ENCODE measurements around the gene SLC35A2.

SLC35A2 gene

DNA sequence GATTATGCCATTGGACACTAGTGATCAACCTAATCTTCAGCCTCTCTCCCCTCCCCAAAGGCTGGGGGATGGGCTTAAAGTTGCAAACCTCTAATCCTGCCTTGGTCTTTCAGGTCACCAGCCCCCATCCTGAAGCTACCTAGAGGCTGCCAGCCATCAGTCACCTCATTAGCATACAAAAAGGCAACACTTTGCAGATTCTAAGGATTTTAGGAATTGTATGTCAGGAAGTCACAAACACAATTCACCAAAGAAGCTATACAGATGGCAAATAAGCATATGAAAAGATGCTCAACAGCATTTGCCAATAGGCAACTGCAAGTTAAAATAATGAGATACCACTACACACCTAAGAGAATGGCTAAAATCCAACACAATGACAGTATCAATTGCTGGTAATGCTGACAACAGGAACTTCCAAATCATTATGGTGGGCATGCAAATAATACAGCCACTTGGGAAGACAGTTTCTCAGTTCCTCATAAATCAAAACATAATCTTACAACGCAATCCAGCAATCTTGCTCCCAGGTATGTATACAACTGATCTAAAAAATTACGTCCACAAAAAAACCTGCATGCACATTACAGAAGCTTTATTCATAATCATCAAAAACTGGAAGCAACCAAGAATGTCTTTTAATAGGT is 16.4 kb upstream of the SLC35A2 start:
- DNase-seq (ENCODE audit: low read depth) = no peak

DNA sequence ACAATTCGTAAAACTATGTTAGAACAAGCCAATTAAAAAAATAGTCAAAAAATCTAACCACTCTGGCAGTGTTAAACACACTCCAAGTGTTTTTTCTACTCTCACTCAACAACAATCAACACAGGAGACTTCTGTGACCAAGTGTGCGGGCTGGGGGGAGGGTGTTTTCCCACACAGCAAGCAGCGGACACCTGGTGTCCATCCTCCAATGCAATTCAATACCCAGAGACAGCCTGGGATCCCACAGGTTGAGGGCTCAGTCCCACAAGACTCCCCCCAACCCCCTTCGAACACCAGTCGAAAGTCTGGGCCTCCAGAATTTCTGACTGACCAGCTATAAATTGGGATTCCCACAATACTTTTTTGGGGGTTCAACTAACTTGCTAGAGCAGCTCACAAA is 15.7 kb upstream of the SLC35A2 start:
- DNase-seq (ENCODE audit: low read depth) = no peak

DNA sequence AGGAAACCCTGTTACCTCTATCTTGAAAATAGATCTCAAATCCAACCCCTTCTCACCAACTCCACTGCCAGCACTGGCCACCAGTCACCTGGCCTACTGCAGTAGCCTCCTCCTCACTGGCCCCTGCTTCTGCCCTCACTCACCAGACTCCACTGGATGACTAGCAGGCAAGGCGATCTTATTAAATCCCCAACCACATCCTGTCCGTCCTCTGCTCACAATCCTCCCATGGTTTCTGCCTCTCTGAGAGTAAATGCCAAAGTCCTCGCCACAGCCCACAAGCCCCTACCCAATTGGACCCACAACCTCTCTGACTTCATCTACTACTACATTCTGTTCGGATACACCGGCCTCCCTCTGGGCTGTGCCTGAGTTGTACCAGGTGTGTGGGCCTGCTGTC is 12.8 kb upstream of the SLC35A2 start:
- no peak for DNase-seq (ENCODE audit: low read depth)

DNA sequence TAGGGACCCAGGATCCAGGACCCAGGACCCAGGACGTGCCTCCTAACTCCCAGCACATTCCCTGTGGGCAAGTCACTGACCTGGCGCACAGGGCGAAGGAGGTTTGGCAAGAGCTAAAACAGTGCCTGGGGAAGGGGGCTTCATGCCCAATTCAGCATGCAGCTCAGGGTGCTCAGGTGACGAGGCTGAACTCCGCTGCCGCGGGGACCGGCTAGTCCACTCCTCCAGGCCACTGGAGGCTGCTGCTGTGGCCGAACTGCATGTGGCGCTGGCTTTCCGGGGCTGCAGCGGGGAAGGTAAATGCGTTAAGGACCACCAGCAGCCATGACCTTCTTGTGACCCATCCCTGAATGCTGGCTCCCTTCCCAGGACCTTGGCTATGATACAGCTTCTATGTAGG is 12.3 kb upstream of the SLC35A2 start:
- DNase-seq (ENCODE audit: low read depth) = no peak

DNA sequence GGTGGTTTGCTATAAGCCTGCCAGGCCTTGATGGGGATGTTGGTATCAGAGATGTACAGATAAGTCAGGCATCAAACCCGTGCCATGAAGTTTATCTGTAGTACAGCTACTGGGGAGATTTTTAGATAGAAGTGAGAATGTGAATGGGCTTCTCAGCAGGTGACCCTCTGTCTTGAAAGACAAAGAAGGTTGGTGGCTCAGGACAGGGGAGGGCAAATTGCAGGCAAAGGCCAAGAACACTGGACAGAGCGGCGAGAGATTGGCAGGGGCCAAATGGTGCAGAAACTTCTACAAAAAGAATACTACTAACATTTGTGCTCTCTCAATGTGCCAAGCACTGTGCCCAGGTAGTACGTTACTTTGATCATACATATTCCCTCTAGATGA is 9.3 kb upstream of the SLC35A2 start:
- no peak for DNase-seq (ENCODE audit: low read depth)

DNA sequence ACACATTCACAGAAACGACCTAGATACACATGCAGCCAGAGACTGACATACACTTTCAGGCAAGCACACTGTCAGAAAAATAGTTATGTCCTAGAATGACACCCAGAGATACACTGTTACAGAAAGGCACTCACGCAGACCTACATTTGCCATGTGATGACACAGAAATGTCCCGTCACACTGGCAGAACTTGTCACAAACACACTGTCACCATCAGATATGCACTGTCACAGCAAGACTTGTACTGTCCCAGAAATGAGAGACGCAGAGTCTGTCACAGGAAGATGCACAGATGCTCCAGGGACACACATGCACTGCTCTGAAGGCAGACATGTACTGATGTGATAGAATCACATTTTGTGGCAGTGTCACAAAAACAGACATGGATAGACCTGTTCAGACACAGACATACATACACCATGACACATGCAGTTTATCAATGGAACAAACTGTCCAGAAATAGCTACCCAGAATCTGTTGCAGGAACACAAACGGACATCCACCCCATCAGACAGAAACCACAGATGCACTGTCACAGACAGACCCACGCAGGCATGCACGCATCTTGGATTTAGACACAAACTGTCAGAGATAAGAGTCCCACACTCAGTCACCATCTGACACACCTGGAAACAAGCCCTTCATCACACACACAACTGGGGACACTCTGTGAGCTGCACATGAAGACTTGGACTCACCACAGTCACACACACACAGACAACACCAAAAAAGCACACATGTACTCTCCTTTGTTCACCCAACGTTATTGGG is 8.7 kb upstream of the SLC35A2 start:
- DNase-seq (ENCODE audit: low read depth) = no peak

DNA sequence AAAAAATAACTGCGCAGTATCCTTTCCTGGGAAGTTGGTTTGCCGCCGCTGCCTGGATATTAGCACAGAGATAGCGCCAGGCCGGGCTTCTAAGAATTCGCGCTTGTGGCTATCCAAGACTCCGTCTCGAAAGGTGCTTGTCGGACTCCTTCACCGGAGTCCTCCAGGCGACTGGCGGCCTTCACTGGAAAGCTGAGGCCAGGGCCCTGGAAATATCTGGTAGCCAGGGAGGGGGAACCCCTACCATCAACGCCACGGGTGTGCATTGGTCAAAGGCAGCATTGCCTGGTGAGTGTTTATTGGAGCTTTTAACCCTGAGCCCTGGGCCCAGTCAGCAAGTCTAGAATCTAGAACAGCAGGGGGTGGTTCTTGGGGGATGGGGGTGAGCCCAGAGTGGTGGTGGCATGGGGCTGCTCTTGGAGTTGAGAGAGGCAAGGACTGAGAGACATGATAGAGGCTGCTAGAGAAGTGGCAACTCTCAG is 8.0 kb upstream of the SLC35A2 start:
- no peak for DNase-seq (ENCODE audit: low read depth)

DNA sequence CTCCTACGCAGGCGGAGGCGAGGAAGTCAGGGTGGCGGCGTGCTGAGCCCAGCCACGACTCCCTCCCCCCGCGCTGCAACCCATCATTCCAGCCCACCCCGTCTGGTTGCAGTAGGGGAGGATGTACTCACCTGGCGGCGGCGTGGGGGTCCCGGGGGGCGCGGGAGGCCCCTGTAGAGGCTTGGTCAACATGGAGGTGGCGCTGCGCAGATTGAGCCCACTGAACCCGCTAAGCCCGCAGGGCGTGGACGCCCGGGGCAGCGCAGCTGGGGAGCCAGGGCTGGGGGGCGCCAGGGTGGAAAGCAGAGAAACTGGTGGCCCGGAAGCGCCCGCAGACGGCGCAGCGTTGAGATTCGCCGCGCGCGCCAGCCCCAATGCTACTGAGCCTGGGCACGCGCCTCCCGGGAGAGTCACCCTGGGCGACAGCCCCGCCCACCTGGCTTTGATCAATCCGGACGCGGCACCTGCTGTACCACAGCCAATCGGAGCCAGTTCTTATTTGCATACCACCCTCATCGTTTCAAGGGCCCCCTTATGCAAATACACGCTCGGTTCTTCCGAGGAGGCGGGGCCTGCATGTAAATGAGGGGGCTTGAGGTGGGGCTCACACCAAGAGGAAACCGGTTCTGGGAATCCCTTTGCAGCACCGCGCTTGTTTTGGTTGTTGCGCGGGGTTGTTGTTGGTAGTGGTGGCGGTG is 7.3 kb upstream of the SLC35A2 start, which contains the start of gene PIM2:
TSS of gene PIM2 (minus strand) at position 382 of the 698 bp plus-strand sequence. CDS start at position 192, 190 bp downstream.
- peak; percentile 83 for DNase-seq (ENCODE audit: low read depth)

DNA sequence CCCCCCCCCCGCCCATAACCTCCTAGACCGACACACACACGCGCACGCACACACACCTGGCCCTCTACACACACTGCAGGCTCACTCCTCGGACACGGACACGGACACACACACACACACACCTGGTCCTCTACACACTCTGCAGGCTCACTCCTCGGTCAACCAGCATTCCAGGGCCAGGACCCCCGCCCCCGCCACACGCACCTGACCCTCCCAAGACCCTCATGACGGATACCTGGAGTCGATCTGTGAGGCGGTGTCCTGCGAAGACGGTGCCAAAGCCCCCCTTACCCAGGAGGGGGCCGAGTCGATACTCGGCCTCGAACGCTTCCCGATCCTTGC is 6.8 kb upstream of the SLC35A2 start:
- no peak for DNase-seq (ENCODE audit: low read depth)

DNA sequence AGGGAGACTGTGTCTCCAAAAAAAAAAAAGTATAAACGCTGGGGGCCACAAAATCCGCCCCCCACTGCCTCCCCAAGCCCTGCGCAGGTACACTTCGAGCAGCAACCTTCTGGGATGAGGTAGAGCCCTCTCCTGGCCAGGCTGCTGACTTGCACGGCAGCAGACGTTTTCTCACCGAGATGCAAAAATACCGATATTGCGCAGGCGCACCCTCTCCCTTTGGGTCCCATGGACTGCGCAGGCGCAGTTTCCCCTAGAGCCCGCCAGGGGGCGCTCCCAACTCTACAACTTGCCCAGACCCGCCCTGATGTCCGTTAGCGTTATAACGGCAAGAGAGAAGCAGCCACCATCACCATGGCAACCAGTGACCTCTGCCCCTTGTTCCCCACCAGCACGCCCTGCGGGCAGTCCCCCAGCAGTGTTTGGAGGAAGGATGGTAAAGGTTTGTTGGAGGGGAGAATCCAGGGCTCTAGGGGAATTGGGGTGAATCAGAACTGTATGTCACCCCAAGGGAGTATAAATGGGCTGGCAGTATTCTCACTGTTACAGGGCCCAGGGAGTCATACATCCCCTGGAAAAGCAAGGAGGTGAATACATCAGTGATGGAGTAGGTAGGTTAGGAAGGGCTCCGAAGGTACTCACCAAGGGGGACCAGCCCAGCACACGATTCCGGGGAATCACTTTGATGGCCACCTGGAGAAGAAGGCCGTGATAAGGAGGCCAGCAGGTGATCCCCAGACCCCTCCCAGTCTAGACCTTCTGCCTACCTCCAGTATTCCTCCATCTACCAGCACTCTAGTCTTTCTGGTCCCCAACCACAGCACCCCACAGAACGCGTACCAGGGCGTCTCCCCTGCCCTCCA is 5.9 kb upstream of the SLC35A2 start:
- DNase-seq (ENCODE audit: low read depth) = peak; percentile 78

DNA sequence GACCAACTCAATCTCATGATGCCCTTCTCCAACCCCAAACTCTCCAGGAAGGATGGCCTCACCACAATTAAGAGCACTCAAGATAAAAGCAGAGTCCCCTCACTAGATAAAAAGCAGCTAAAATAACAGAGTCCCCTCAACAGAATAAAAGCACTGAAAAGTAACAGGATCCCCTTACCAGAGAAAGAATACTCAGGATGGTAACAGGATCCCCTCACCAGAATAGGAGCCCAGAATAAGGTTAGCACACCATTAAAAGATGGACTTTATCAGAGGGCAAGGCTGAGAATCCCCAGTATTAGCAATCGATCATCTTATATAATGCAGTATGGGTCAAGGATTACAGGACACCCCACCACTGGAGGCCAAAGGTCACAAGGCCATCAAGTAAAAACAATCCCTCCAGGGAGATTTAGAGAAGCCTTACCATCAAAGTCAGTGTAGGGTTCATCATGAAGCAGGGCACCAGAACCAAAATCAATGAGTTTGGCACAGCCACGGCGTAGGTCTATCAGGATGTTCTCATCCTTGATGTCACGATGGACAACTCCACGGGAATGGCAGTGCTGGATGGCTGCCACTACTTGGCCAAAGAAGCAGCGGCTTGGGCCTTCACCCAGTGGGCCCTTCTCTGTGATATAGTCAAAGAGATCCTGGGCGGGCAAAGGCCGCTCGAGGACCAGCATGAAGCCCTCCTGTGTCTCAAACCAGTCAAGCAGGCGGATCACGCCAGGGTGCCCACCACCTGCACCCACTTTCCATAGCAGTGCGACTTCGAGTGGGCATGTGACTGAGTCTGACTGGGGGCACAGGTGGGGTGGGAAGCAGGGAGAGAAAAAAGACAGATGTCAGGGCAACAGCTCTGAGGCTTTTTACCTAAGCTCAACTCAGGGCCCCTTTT is 3.4 kb upstream of the SLC35A2 start:
- no peak for DNase-seq (ENCODE audit: low read depth)

DNA sequence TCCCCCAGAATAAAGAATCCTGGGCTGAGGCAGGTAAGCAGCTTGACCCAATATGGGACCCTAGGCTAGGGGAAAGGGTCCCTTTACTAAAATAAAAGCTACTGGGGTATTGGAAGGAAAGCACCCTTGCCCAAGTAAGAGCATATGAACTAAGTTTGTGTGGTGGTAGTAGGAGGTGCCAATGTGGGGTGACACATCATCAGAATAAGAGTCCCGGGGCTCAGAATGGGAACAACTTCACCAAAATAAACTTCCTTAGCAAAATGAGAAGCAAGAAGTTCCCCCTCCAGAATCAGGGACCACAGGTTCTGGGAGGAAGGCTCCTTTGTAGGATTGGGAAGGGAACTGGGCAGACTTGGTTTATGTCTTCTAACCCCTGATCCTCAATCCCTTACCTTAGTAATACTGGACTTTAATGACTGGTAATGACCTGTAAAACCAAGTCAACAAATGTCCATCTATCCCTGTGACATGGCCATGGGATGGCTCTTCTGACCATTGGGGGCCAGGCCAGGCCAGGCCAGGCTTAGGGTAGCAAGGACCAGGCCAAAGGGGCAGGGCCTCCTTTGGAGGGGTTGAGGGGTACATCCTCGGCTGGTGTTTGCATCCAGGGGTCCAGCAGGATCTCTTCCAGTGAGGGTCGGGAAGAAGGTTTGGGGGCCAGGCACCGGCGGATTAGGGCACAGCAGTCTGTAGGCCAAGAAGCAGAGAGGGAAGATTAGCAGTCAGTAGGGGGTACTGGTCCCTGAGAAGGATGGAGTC is 2.3 kb upstream of the SLC35A2 start:
- no peak for DNase-seq (ENCODE audit: low read depth)

DNA sequence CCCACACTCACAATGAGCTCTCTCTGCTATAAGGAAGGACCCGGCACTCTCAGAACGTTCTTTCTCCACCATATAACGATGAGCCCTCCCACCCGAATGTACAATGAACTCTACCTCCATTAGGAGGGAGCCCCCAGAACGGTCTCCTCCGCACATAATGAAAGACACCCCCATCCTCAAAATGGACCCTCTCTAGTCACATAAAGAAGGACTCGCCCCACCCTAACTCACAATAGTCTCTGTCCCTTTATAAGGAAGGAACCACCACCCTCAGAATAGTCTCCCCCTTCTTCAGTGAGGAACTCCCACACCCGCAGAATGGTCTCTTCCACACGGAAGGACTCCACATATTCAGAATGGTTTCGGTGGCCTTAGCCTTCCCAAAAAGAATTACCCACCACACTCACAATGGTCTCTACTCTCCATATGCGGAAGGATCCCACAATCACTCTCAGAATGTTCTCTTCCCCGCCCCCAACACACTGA is 477 bp downstream of the SLC35A2 start:
- DNase-seq (ENCODE audit: low read depth) = no peak

DNA sequence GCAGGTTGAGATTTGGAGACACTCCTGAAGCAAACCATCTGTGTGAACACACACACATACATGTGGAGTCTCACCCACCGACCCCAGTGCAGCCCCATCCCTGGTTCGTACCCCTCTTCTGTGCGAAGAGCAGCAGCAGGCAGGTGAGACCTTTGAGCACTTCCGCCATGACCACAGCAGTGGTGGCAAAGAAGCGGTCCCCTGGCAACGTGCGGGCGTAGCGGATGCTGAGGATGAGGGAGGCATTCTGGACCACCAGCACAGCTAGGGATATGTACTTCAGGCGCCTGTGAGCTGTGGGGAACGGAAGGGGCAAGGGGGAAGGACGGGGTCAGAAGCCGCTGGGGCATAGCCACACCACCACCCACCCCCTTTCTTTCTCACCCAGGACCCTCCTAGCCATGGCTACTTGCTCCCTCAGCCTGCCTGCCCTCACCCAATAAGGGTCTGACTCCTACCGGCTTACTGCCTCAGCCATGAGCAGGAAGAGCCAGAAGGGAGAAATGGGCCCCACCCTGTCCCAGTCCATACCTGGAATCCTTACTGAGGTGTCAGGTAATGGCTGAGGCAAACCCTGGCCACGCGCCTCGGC is 1.6 kb downstream of the SLC35A2 start:
- no peak for DNase-seq (ENCODE audit: low read depth)

DNA sequence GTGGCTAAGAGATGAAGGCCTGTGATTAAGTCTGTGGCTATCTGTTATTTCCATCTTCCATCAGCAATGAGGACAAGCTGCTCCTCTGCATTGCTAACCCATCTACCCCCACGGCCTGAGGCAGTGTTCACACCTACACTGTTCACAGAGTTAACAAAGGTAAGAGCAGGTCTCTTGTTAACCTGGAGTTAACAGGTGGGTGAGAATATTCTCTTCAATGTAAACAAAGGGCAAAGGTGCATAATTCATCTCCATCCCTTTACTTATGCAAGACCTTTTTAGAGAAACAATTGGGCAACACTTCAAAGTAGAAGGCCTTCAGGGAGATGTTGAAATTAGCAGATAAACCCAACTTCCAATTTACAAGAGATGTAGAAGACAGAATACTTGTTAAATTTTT is 2.8 kb downstream of the SLC35A2 start:
- no peak for DNase-seq (ENCODE audit: low read depth)

DNA sequence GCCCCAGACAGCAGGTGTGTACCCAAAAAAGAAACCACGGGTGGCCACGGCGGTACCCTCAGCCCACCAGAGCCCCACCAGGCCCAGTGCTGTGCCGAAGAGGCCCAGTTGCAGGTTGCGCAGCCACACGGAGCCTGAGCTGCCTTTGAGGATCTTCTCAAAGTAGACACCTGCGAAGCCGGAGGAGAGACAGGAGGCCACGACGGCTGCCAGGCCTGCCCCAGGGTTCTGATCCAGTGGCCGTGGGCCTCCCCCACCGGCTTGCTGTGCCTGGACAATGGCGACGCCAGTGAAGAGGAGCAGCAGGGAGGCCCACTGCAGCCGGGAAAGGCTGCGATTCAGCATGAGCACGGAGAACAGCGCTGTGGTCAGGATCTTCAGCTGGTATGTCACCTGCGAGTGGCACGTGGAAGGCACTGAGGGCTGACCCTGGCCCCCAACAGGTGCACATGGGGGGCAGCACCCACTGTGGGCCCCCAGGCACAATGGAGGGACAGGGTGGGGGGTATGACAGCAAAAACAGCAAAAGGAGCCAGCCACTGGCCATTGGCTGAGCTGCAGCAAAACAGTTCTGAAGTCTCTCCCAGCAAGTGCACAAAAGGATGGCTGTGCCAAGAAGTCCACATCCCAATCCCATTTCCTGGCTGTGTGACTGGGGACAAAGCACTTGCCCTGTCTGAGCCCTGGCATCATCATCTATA is 6.2 kb downstream of the SLC35A2 start:
- no peak for DNase-seq (ENCODE audit: low read depth)

DNA sequence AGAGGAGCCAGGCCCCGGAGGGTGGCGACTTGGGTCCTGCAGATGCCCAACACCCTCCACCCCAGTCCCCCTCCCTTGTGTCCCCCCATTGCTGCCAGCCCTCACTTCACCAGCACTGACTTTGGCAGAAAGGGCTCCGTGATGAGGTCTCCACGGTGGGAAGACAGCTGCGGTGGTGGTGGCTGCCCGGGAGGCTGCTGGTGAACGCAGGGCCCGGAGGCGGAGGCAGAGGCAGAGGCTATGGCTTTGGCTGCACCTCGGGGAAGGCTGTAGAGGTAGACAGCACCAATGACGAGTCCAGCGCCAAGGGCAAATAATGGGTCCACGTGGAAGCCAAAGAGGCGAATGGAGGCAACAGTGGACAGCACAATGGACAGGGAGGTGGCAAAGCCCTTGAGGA is 6.8 kb downstream of the SLC35A2 start:
- DNase-seq (ENCODE audit: low read depth) = no peak

DNA sequence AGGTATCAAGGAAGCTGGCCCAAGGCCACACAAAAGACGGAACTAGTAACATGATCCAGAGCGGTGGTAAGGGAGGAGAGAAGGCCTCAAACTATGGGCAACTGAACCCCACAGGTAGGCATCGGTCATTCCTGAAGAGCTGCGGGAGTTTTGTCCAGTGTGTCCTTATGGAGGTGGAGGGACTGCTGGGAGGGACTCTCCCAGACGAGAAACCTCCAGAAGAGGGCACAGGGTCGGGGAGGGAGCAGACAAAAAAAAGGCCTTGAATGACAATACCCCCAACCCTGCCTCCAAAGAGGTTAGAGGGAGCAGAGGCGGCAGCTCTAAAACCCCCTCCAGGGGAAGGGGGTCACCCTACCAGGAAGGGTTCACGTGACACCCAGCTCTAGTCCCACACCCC is 7.3 kb downstream of the SLC35A2 start:
- no peak for DNase-seq (ENCODE audit: low read depth)

DNA sequence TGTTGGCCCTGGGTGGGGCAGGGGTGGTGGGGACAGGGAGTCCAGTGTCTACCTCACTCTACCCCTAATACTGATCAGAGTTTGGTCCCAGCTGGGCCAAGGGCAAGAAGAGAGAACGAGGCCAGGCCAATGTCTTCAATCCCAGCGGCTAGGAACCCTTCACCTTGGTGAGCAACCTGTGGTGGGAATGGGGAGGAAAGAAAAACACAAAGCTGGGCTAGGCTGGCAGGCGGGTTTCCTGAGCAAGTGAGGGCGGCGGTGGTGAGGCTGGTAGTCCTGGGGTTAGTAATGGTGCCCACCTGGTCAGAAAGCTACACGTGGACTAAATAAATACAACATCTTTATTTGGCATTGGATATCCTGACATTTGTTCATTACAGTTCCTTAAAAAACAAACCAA is 8.2 kb downstream of the SLC35A2 start:
- DNase-seq (ENCODE audit: low read depth) = no peak

Data from activated gamma-delta T cell treated with anti-CD3 and anti-CD28 coated beads, Interleukin-2, amount 50 U/mL, for 16 hours (primary cell).